Measurements from ENCODE around the gene REEP1. TPM values are rescaled to one million over a fixed set of nuclear protein-coding genes. Genes with fewer than 3 reads are reported as not detected.

REEP1 gene
- total RNA-seq, 1 experiment from 2014 or later = 0.23 TPM

GRCh38 chr2:86233436-86233835 is 104.0 kb downstream of the REEP1 start:
- POLR2A ChIA-PET = no interaction called here
- no peaks in the 10 kb centered on the region; the same call in 1 of the 2 replicates for H3K27me3 ChIP-seq (ENCODE audit: control insufficient read depth, insufficient read depth, low read length)
- CTCF ChIA-PET = no interaction called here
- no peak overlapping the region for H3K27ac ChIP-seq (ENCODE audit: low read length)
- no peaks in the 10 kb centered on the region for H3K4me1 ChIP-seq (ENCODE audit: control insufficient read depth, insufficient read depth, low read length)
- H3K36me3 ChIP-seq (ENCODE audit: control insufficient read depth, insufficient read depth, low read length) = no peaks in the 10 kb centered on the region
- in situ Hi-C loops (cut with HindIII; ENCODE audit: low pct_unique_long_range_greater_than_20kb, low sequenced_read_pairs) = no loop called here
- ATAC-seq = no peak
- H3K9me3 ChIP-seq (ENCODE audit: control insufficient read depth, insufficient read depth, low read depth, low read length) = no peaks in the 10 kb centered on the region
- no TSS peak for BruUV-seq (replicated peaks)
- no peak for DNase-seq (ENCODE audit: low read depth, low spot score)
- H3K4me3 ChIP-seq (ENCODE audit: low read depth in 2 of 2, low read length in 2 of 2) = no peak overlapping the region
- TF ChIP-seq, protein P1, sequence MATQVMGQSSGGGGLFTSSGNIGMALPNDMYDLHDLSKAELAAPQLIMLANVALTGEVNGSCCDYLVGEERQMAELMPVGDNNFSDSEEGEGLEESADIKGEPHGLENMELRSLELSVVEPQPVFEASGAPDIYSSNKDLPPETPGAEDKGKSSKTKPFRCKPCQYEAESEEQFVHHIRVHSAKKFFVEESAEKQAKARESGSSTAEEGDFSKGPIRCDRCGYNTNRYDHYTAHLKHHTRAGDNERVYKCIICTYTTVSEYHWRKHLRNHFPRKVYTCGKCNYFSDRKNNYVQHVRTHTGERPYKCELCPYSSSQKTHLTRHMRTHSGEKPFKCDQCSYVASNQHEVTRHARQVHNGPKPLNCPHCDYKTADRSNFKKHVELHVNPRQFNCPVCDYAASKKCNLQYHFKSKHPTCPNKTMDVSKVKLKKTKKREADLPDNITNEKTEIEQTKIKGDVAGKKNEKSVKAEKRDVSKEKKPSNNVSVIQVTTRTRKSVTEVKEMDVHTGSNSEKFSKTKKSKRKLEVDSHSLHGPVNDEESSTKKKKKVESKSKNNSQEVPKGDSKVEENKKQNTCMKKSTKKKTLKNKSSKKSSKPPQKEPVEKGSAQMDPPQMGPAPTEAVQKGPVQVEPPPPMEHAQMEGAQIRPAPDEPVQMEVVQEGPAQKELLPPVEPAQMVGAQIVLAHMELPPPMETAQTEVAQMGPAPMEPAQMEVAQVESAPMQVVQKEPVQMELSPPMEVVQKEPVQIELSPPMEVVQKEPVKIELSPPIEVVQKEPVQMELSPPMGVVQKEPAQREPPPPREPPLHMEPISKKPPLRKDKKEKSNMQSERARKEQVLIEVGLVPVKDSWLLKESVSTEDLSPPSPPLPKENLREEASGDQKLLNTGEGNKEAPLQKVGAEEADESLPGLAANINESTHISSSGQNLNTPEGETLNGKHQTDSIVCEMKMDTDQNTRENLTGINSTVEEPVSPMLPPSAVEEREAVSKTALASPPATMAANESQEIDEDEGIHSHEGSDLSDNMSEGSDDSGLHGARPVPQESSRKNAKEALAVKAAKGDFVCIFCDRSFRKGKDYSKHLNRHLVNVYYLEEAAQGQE (IDR thresholded peaks at IDR 0.05; ENCODE audit: insufficient read depth in 1 of 2, low read depth in 2 of 2, low read length in 1 of 2) = no peak
- TF ChIP-seq POLR2AphosphoS5 (IDR thresholded peaks at IDR 0.05; ENCODE audit: low read depth, low read length) (no peak), SIN3A (IDR thresholded peaks at IDR 0.05; ENCODE audit: borderline replicate concordance, insufficient read depth, low read depth, low read length) (no peak), TCF7L2 (IDR thresholded peaks at IDR 0.05; ENCODE audit: low read depth, low read length) (no peak)
- TF ChIP-seq, protein P2, sequence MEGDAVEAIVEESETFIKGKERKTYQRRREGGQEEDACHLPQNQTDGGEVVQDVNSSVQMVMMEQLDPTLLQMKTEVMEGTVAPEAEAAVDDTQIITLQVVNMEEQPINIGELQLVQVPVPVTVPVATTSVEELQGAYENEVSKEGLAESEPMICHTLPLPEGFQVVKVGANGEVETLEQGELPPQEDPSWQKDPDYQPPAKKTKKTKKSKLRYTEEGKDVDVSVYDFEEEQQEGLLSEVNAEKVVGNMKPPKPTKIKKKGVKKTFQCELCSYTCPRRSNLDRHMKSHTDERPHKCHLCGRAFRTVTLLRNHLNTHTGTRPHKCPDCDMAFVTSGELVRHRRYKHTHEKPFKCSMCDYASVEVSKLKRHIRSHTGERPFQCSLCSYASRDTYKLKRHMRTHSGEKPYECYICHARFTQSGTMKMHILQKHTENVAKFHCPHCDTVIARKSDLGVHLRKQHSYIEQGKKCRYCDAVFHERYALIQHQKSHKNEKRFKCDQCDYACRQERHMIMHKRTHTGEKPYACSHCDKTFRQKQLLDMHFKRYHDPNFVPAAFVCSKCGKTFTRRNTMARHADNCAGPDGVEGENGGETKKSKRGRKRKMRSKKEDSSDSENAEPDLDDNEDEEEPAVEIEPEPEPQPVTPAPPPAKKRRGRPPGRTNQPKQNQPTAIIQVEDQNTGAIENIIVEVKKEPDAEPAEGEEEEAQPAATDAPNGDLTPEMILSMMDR (IDR thresholded peaks at IDR 0.05) = no peak
- intact Hi-C loops (cut with micrococcal nuclease; ENCODE audit: unreplicated experiment) = no loop called here

GRCh38 chr2:86232910-86233309 is 104.5 kb downstream of the REEP1 start:
- ChIA-PET POLR2A (no interaction called here), CTCF (no interaction called here)
- intact Hi-C loops (cut with micrococcal nuclease; ENCODE audit: unreplicated experiment) (no loop called here), in situ Hi-C loops (cut with HindIII; ENCODE audit: low pct_unique_long_range_greater_than_20kb, low sequenced_read_pairs) (no loop called here)
- Histone ChIP-seq H3K36me3 (ENCODE audit: control insufficient read depth, insufficient read depth, low read length) (no peaks in the 10 kb centered on the region), H3K4me1 (ENCODE audit: control insufficient read depth, insufficient read depth, low read length) (no peaks in the 10 kb centered on the region), H3K27me3 (ENCODE audit: control insufficient read depth, insufficient read depth, low read length) (no peaks in the 10 kb centered on the region; the same call in 1 of the 2 replicates), H3K27ac (ENCODE audit: low read length) (no peak overlapping the region), H3K9me3 (ENCODE audit: control insufficient read depth, insufficient read depth, low read depth, low read length) (no peaks in the 10 kb centered on the region), H3K4me3 (ENCODE audit: low read depth in 2 of 2, low read length in 2 of 2) (no peak overlapping the region)
- DNase-seq (ENCODE audit: low read depth, low spot score) = no peak
- no TSS peak for BruUV-seq (replicated peaks)
- ATAC-seq = no peak
- TF ChIP-seq, protein P1 (IDR thresholded peaks at IDR 0.05; ENCODE audit: insufficient read depth in 1 of 2, low read depth in 2 of 2, low read length in 1 of 2) = no peak
- TF ChIP-seq SIN3A (IDR thresholded peaks at IDR 0.05; ENCODE audit: borderline replicate concordance, insufficient read depth, low read depth, low read length) (no peak), TCF7L2 (IDR thresholded peaks at IDR 0.05; ENCODE audit: low read depth, low read length) (no peak), POLR2AphosphoS5 (IDR thresholded peaks at IDR 0.05; ENCODE audit: low read depth, low read length) (no peak)
- TF ChIP-seq, protein P2 (IDR thresholded peaks at IDR 0.05) = no peak

Measured in Panc1 (cell line).